ENCODE data around the gene SIGLEC12. TPM values are rescaled to one million over a fixed set of nuclear protein-coding genes. Genes with fewer than 3 reads are reported as not detected.

The SIGLEC12 gene
- total and polyA plus RNA-seq, 2 of the 13 experiments (the other 11 are each of a cell fraction or from before 2014, with no cell fraction given), result not detected

- ATAC-seq (no peak), FAIRE-seq (no peak), DNase-seq (ENCODE audit: low spot score) (no peak)
- no peaks in the 10 kb centered on the region for H3K27me3 ChIP-seq (ENCODE audit: control insufficient read depth in 1 of 2, insufficient read depth in 2 of 2, low read length in 2 of 2)
- no peak for TF ChIP-seq ZNF350 (CRISPR knock-in tag; IDR thresholded peaks at IDR 0.05; ENCODE audit: borderline replicate concordance, low read depth)
- TF ChIP-seq ZNF644 (CRISPR knock-in tag; IDR thresholded peaks at IDR 0.05; ENCODE audit: low read depth), result no peak
- no peak for TF ChIP-seq STAT5B (CRISPR knock-in tag; IDR thresholded peaks at IDR 0.05)
- no peak for TF ChIP-seq KDM2A (CRISPR knock-in tag; IDR thresholded peaks at IDR 0.05; ENCODE audit: borderline replicate concordance, low read depth)
- in situ Hi-C loops (cut with HindIII; ENCODE audit: extremely low pct_ligation_motif_present, low pct_unique_long_range_greater_than_20kb) (loop anchor here (10.0 kb wide), 1 partner anchor 182 kb away; no protein-coding TSS in a partner anchor), intact Hi-C loops (cut with micrococcal nuclease; ENCODE audit: unreplicated experiment) (loop anchor here (1.0 to 10.0 kb wide), 3 partner anchors 43 to 762 kb away; no protein-coding TSS in a partner anchor)
- H4K20me1 ChIP-seq (ENCODE audit: insufficient read depth, low read length), result no peaks in the 10 kb centered on the region
- no peaks in the 10 kb centered on the region for H3K79me2 ChIP-seq (ENCODE audit: insufficient read depth, low read length)
- no peaks in the 10 kb centered on the region for H3K36me3 ChIP-seq (replicated peaks in 1 of 2; ENCODE audit: control insufficient read depth in 1 of 2, insufficient read depth in 2 of 2, low read length in 2 of 2)
- H3K4me1 ChIP-seq (ENCODE audit: insufficient read depth, low read length), result peaks cover 29% of the 10 kb centered on the region
- no peaks in the 10 kb centered on the region for H3K9me3 ChIP-seq (ENCODE audit: low read length)
- H2AFZ ChIP-seq (ENCODE audit: low read length), result no peak overlapping the region
- H3K9ac ChIP-seq (ENCODE audit: insufficient read depth, low read depth, low read length), result no peak overlapping the region
- POLR2A ChIA-PET, result no interaction called here
- no TSS peak for BruUV-seq (replicated peaks)
- H3K4me3 ChIP-seq (replicated peaks in 1 of 3; ENCODE audit: insufficient read depth in 1 of 3, low read depth in 2 of 3, low read length in 3 of 3), result no peak overlapping the region
- CTCF ChIA-PET (ENCODE audit: low intra/inter-chr PET ratio, low total read pairs), result interaction anchor here (0.7 to 5.1 kb wide), 5 partner anchors 38 to 188 kb away, joined by 3 to 51 read pairs (median 11); no protein-coding TSS in a partner anchor
- H3K4me2 ChIP-seq (ENCODE audit: low read depth, low read length), result no peak overlapping the region
- H3K27ac ChIP-seq (ENCODE audit: extremely low read length, insufficient read depth, low read length), result no peak overlapping the region
- WGBS (ENCODE audit: low lambda C conversion rate), result 18% methylated on average over 4 of the region's 4 CpGs
Measured at GRCh38 chr19:51472607-51473006, 29.0 kb downstream of the SIGLEC12 start.

DNA sequence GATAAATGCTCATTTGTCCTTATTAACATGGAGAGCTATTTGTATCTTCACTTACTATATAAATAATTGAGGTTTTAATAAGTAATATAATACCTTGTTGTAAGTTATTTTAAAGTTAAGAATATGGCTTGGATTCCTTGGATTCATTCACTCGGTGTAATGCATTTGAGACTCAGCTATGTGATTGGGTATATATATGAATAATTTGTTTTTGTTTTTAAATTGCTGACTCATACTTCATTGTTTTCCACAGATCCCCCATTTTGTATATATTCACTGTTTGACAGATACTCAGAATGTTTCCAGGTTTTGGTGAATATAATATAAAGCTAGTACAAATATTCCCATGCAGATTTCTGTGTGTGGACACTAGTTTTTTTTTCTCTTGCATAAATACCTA is 30.1 kb downstream of the SIGLEC12 start:
- TF ChIP-seq XRCC5 (optimal IDR thresholded peaks at IDR 0.05; ENCODE audit: low read length) (no peak), NFE2L2 (IDR thresholded peaks at IDR 0.05; ENCODE audit: low read length) (peak; percentile 48; the same call in 1 of the 2 replicates), MAFK (conservative IDR thresholded peaks at IDR 0.05 in 1 of 2, IDR thresholded peaks at IDR 0.05 in 1 of 2; ENCODE audit: low read length in 2 of 2) (peak; percentile 56 to 79), MAFF (IDR thresholded peaks at IDR 0.05; ENCODE audit: low read depth, low read length) (peak; percentile 52; the same call in 1 of the 2 replicates), ETV5 (CRISPR knock-in tag; IDR thresholded peaks at IDR 0.05; ENCODE audit: borderline replicate concordance) (no peak)
- intact Hi-C loops (cut with micrococcal nuclease; ENCODE audit: unreplicated experiment) (loop anchor here (10.0 kb wide), 1 partner anchor 763 kb away; no protein-coding TSS in a partner anchor), in situ Hi-C loops (cut with HindIII; ENCODE audit: extremely low pct_ligation_motif_present, low pct_unique_long_range_greater_than_20kb) (loop anchor here (10.0 kb wide), 1 partner anchor 183 kb away; no protein-coding TSS in a partner anchor)
- CTCF ChIA-PET (ENCODE audit: low intra/inter-chr PET ratio, low total read pairs), result interaction anchor here (5.1 kb wide), 1 partner anchor 43 kb away, joined by 51 read pairs; no protein-coding TSS in a partner anchor
- no peaks in the 10 kb centered on the region for H4K20me1 ChIP-seq (ENCODE audit: insufficient read depth, low read length)
- H3K36me3 ChIP-seq (replicated peaks in 1 of 2; ENCODE audit: control insufficient read depth in 1 of 2, insufficient read depth in 2 of 2, low read length in 2 of 2), result no peaks in the 10 kb centered on the region
- ATAC-seq (no peak), FAIRE-seq (no peak), DNase-seq (ENCODE audit: low spot score) (no peak)
- H3K9me3 ChIP-seq (ENCODE audit: low read length), result no peaks in the 10 kb centered on the region
- no TSS peak for BruUV-seq (replicated peaks)
- H3K9ac ChIP-seq (ENCODE audit: insufficient read depth, low read depth, low read length), result no peak overlapping the region
- no peak overlapping the region for H3K4me2 ChIP-seq (ENCODE audit: low read depth, low read length)
- H3K4me1 ChIP-seq (ENCODE audit: insufficient read depth, low read length), result peaks cover 29% of the 10 kb centered on the region
- H3K27ac ChIP-seq (ENCODE audit: extremely low read length, insufficient read depth, low read length), result no peak overlapping the region
- POLR2A ChIA-PET, result no interaction called here
- no peak overlapping the region for H2AFZ ChIP-seq (ENCODE audit: low read length)
- no peaks in the 10 kb centered on the region for H3K27me3 ChIP-seq (ENCODE audit: control insufficient read depth in 1 of 2, insufficient read depth in 2 of 2, low read length in 2 of 2)
- no peak overlapping the region for H3K4me3 ChIP-seq (replicated peaks in 1 of 3; ENCODE audit: insufficient read depth in 1 of 3, low read depth in 2 of 3, low read length in 3 of 3)
- 0% methylated on average over 1 of the region's 1 CpG for WGBS (ENCODE audit: low lambda C conversion rate)
- H3K79me2 ChIP-seq (ENCODE audit: insufficient read depth, low read length), result no peaks in the 10 kb centered on the region

All from HepG2 (cell line).